ENCODE data around the gene C4orf50.
"Not testable (repeated sequence)": the region's sequence is repeated elsewhere in the genome, so short reads cannot be mapped to it uniquely, and the experiment has no call there.

Gene C4orf50

DNA sequence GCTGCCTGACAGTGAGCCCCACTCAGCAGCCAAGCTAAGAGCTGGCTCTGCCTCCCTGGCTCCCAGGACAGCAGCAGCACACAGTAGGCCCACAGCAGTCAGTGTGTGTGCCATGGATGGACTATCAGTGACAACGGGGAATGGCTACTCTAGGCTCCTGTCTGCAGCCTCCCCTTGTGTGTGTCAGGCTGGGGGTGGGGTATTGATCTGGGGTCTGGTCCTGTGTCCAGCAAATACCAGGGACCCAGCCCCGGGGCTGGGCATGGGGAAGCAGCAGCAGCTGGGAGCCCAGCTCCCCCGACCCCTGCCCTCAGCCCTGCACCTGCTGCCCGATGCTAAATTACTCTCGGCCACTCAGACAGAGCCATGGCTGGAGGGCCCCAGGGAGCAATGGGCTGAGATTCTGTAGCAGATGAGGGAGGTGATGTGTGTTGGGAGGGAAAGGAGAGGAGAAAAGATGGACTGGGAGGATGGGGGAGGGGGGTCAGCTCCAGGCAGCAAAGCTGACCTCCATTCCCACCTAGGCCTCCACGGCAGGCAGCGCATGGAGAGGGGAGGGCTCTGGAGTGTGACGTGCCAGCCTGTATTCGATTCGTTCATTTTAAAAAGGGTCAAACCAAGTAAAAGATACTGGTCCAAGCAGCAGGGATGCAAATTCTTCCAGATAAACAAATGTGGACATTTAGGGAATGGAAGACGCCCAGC lies 64.0 kb downstream of the C4orf50 start:
- H2AFZ ChIP-seq (ENCODE audit: low read depth, low read length): no peak overlapping the region
- H3K9me3 ChIP-seq (ENCODE audit: insufficient read depth, low read length): no peaks in the 10 kb centered on the region
- H3K36me3 ChIP-seq (replicated peaks; ENCODE audit: low read depth, low read length): no peaks in the 10 kb centered on the region
- no peaks in the 10 kb centered on the region for H3K27me3 ChIP-seq (ENCODE audit: low read depth, low read length)
- no peak overlapping the region for H3K4me2 ChIP-seq (ENCODE audit: low read length)
- no peak overlapping the region for H3K4me3 ChIP-seq (ENCODE audit: low read length)
- H3K79me2 ChIP-seq (ENCODE audit: low read length): no peaks in the 10 kb centered on the region
- TF ChIP-seq EZH2phosphoT487 (IDR thresholded peaks at IDR 0.05; ENCODE audit: low read depth): no peak
- TF ChIP-seq, protein P1, sequence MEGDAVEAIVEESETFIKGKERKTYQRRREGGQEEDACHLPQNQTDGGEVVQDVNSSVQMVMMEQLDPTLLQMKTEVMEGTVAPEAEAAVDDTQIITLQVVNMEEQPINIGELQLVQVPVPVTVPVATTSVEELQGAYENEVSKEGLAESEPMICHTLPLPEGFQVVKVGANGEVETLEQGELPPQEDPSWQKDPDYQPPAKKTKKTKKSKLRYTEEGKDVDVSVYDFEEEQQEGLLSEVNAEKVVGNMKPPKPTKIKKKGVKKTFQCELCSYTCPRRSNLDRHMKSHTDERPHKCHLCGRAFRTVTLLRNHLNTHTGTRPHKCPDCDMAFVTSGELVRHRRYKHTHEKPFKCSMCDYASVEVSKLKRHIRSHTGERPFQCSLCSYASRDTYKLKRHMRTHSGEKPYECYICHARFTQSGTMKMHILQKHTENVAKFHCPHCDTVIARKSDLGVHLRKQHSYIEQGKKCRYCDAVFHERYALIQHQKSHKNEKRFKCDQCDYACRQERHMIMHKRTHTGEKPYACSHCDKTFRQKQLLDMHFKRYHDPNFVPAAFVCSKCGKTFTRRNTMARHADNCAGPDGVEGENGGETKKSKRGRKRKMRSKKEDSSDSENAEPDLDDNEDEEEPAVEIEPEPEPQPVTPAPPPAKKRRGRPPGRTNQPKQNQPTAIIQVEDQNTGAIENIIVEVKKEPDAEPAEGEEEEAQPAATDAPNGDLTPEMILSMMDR (IDR thresholded peaks at IDR 0.05; ENCODE audit: low read depth, low read length): no peak
- H4K20me1 ChIP-seq (ENCODE audit: insufficient read depth, low read length): no peaks in the 10 kb centered on the region
- H3K9ac ChIP-seq (ENCODE audit: low read length): no peak overlapping the region
- H3K27ac ChIP-seq (ENCODE audit: low read length): no peak overlapping the region
- H3K4me1 ChIP-seq (ENCODE audit: low read length): no peaks in the 10 kb centered on the region

DNA sequence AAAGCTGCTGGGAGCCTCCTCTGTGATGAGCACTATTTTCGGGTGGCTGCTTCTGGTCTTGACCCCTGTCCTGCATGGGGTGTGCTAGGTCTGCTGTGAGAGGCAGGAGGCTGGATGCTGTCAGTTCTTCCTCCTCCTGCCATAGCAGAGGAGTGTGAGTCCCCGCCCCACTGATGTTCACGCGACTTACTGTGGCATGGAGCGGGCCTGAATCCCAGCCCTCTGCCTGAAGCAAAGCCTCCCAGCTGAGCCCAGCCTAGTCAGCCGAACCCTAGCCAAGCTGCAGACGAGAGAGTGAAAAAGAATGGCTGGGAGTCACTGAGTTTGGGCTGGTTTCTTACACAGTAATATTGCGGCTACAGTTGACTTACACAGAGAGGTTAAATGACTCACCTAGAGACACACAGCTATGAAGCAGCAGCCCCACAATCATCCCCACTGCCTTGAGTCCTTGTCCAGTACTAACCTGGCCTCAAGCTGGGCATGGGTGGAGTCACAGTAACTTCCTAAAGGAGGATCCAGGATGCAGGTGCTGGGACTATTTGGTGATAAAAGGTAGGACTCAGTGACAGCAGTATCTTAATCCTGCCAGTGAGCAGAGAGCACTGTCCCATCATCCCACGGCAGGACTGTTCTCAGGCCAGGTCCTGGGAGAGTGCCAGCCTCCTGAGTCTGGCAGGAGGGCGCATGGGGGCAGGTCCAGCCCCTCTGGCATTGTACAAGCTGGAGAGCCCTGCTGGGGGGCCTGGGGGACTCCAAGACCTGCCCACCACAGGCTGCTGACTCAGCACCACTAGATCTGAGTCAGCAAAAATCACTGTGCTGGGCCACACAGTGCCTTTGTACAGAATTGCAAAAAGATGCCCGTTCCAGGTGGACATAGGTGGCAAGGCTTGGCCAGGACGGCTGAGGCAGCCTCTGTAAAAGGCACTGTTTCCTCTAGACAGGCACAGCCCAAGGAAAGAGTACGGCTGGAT lies 65.0 kb downstream of the C4orf50 start:
- H3K27ac ChIP-seq (ENCODE audit: low read length): no peak overlapping the region
- no peak overlapping the region for H3K4me3 ChIP-seq (ENCODE audit: low read length)
- no peaks in the 10 kb centered on the region for H3K9me3 ChIP-seq (ENCODE audit: insufficient read depth, low read length)
- no peak overlapping the region for H2AFZ ChIP-seq (ENCODE audit: low read depth, low read length)
- H3K79me2 ChIP-seq (ENCODE audit: low read length): no peaks in the 10 kb centered on the region
- no peak overlapping the region for H3K4me2 ChIP-seq (ENCODE audit: low read length)
- H3K4me1 ChIP-seq (ENCODE audit: low read length): no peaks in the 10 kb centered on the region
- no peak for TF ChIP-seq EZH2phosphoT487 (IDR thresholded peaks at IDR 0.05; ENCODE audit: low read depth)
- TF ChIP-seq, protein P1 (IDR thresholded peaks at IDR 0.05; ENCODE audit: low read depth, low read length): no peak
- H3K27me3 ChIP-seq (ENCODE audit: low read depth, low read length): no peaks in the 10 kb centered on the region
- H3K36me3 ChIP-seq (replicated peaks; ENCODE audit: low read depth, low read length): no peaks in the 10 kb centered on the region
- H4K20me1 ChIP-seq (ENCODE audit: insufficient read depth, low read length): no peaks in the 10 kb centered on the region
- no peak overlapping the region for H3K9ac ChIP-seq (ENCODE audit: low read length)

DNA sequence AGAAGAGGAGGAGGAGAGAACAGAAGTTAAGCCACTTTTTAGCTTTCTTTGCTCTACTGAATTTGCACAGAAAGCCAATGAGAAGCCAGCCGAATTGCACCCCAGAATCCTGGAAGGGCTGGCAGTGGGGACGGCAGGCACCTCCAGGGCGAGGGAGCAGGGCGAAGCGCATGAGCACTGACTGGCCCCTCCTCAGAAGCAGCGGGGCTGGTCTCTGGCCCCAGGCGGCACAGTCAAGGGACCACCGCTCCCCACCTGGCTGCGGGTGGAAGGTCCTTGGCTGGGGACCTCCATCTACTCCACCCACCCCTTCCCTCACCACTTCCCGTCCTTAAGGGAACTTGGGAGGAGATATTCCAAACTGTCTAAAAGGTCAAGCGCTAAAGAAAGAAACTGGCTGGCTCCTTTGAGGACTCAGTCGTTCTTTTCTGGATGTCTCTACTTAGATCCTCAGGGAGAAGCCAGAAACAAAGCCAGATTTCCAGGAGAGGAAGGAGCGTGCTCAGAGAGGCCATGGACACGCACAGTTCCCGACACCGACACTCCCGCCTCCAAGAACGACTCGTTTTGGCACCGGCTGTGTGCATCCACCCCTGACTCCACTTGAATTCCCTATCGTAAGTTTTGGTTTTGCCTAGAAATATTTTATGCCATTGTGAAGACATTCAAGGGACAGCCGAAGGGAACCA lies 65.8 kb downstream of the C4orf50 start:
- H3K79me2 ChIP-seq (ENCODE audit: low read length): no peaks in the 10 kb centered on the region
- no peaks in the 10 kb centered on the region for H4K20me1 ChIP-seq (ENCODE audit: insufficient read depth, low read length)
- no peaks in the 10 kb centered on the region for H3K4me1 ChIP-seq (ENCODE audit: low read length)
- H2AFZ ChIP-seq (ENCODE audit: low read depth, low read length): no peak overlapping the region
- no peaks in the 10 kb centered on the region for H3K9me3 ChIP-seq (ENCODE audit: insufficient read depth, low read length)
- no peaks in the 10 kb centered on the region for H3K27me3 ChIP-seq (ENCODE audit: low read depth, low read length)
- H3K9ac ChIP-seq (ENCODE audit: low read length): no peak overlapping the region
- H3K36me3 ChIP-seq (replicated peaks; ENCODE audit: low read depth, low read length): no peaks in the 10 kb centered on the region
- TF ChIP-seq, protein P1 (IDR thresholded peaks at IDR 0.05; ENCODE audit: low read depth, low read length): no peak
- no peak for TF ChIP-seq EZH2phosphoT487 (IDR thresholded peaks at IDR 0.05; ENCODE audit: low read depth)
- H3K4me3 ChIP-seq (ENCODE audit: low read length): no peak overlapping the region
- no peak overlapping the region for H3K4me2 ChIP-seq (ENCODE audit: low read length)
- no peak overlapping the region for H3K27ac ChIP-seq (ENCODE audit: low read length)

DNA sequence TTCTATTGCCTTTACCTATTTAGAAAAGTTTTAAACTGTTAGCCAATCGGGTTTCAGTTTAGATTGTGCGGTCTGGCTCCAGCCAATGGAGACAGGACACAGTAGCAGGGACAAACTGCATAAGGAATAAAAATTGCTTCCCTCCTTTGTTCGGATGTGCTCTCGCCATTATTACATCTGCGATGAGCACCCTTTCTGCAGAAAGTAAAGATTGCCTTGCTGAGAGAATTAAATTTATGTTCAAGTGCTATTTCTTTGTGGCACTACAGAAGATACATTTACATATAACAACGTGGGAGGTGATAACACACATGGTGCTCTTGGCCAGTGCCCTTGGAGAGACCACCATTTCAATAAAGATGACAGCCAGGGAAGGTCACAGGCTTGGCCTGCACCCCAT lies 71.6 kb downstream of the C4orf50 start:
- H3K9me3 ChIP-seq (ENCODE audit: insufficient read depth, low read length); H3K79me2 ChIP-seq (ENCODE audit: low read length); H3K27ac ChIP-seq (ENCODE audit: low read length); H3K27me3 ChIP-seq (ENCODE audit: low read depth, low read length); H3K36me3 ChIP-seq (replicated peaks; ENCODE audit: low read depth, low read length); H3K9ac ChIP-seq (ENCODE audit: low read length); H3K4me3 ChIP-seq (ENCODE audit: low read length); H2AFZ ChIP-seq (ENCODE audit: low read depth, low read length); H3K4me1 ChIP-seq (ENCODE audit: low read length); H4K20me1 ChIP-seq (ENCODE audit: insufficient read depth, low read length); H3K4me2 ChIP-seq (ENCODE audit: low read length): not testable (repeated sequence)
